NCI-H187 (cell line): Measurements from ENCODE around the gene FBXW5.

ENCODE experiments used
- DNase-seq, 2 experiments: peaks; one replicate each; lab custom pipeline; 2025; lab: John Stamatoyannopoulos, UW

Gene FBXW5

DNA sequence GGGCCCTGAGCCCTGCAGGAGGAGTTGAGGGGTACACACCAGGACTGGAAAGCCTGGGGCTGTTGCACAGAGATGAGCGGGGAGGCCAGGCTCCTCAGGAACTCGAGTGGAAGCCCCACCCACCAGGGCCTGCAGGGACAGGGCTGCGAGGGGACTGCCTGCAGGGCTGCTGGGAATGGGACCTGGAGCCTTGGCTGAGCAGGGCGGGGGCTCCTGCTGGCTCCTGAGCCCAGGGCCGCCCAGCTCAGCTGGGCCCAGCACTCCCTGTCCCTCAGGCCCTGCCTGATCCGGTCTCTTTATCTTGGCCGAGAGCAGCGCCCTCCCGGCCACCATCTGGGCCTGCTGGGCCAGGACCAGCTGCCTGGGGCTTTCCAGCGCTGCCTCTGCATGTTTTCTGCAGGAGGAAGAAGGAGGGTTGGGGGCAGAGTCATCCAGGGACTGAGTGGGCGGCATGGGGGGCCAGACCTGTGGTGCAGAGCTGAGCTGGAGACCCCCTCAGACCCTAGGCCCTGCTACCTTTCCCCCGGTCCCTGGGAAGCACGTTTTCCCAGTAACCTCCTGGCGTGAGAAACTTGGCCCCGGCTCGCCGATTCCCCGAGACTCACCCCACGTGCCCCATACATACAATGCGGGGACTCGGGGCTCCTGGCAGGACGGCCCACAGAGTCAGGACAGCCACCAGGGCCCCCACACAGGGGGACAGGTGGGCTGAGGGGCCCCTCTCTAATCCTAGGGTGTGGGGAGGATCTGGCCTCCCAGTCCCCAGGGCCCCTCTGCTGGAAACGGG lies 16.9 kb upstream of the FBXW5 start:
- DNase-seq, result no peak

DNA sequence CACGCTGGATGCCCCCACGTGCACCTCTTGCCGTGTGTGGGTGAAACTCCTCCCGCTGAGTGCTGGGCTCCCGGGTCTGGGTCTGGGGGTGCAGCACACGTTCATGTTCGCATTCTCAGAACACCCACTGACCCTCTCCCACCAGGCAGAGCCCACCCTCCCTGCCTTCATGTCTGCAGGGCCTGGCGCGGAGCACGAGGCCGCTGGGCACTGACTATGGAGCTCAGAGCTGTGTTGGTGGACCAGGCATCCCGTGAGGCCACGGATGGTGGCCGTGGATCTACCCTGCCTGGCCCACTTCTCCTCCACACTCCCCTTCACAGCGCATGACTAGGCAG lies 16.4 kb upstream of the FBXW5 start:
- DNase-seq, result no peak

DNA sequence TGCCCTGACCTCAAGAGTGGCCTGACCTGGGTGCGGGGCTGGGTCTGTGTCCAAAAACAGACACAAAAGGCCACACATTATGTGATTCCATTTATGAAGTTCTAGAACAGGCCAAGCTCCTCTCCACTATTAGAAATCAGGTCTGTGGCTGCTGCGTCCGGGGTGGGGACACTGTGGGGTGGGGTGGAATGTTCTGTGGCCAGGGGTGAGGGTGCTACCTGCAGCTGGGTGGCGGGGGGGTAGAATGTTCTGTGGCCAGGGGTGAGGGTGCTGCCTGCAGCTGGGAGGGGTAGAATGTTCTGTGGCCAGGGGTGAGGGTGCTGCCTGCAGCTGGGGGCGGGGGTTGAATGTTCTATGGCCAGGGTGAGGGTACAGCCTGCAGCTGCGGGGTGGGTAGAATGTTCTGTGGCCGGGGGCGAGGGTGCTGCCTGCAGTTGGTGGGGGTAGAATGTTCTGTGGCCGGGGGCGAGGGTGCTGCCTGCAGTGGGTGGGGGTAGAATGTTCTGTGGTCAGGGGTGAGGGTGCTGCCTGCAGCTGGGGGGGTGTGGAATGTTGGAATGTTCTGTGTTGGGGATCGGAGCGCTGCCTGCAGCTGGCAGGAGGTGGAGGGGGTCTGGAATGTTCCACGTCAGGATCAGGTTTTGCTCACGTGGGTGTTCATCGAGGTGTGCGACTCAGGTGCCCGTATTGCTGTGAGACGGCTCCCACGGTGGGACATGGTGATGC lies 15.8 kb upstream of the FBXW5 start:
- no peak for DNase-seq

- DNase-seq, result no peak
Measured at GRCh38 chr9:136958898-136959850, 14.6 kb upstream of the FBXW5 start.

DNA sequence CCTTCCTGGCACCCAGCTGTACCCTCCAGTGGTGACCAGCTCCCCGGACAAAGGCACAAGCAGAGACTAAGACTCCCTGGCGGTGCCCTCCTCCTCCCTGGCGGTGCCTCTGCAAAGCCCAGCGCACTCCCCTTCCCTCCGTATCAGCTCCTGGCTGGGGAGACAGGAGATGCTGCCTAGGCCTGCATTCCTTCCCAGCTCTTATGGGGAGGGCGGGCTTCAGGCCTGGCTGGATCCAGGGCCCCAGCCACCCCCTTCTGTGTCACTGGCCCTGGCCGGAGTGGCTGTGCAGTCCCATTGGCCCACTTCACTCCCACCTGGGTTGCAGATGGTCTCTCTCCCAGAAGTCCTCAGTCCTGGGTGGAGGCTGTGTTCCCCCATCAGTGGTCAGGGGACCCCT lies 13.9 kb upstream of the FBXW5 start:
- no peak for DNase-seq

GRCh38 chr9:136957901-136958300 lies 13.4 kb upstream of the FBXW5 start:
- no peak for DNase-seq

GRCh38 chr9:136957461-136957860 lies 12.9 kb upstream of the FBXW5 start:
- no peak for DNase-seq

DNA sequence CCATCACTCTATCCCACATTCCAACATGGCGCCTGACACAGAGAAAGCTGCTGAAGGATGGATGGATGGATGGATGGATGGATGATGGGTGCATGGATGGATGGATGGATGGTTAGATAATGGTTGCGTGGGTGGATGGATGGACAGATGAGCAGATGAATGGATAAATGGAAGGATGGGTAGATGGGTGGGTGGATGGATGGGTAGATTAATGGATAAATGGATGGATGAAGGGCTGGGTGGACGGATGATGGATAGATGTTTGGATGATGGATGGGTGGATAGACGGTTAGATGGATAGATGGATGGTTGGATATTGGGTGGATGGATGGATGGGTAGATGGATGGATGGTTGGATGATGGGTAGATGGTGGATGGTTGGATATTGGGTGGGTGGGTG lies 12.1 kb upstream of the FBXW5 start:
- DNase-seq, result no peak

DNA sequence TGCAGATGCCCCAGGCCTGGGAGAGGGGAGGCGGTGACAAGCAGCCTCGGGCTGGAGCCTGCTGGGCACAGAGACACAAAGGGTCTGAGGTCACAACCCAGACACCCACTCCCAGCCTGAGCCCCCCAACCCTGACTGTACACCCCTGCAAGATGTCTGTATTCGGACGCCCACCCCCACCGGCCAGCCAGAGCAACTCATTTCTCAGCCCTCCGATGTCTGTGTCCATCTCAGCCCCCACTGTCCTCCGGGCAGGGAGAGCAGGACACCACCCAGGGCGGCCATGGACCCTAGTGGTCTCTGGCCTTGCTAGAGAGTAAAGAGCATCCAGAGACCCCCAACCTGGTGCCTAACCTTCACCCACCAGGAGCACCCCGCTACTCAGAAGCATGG lies 11.4 kb upstream of the FBXW5 start:
- no peak for DNase-seq

GRCh38 chr9:136955202-136955942 lies 10.8 kb upstream of the FBXW5 start:
- no peak for DNase-seq

- no peak for DNase-seq
Measured at GRCh38 chr9:136954270-136955083, 9.9 kb upstream of the FBXW5 start.

GRCh38 chr9:136953771-136954269 lies 9.3 kb upstream of the FBXW5 start:
- no peak for DNase-seq

DNA sequence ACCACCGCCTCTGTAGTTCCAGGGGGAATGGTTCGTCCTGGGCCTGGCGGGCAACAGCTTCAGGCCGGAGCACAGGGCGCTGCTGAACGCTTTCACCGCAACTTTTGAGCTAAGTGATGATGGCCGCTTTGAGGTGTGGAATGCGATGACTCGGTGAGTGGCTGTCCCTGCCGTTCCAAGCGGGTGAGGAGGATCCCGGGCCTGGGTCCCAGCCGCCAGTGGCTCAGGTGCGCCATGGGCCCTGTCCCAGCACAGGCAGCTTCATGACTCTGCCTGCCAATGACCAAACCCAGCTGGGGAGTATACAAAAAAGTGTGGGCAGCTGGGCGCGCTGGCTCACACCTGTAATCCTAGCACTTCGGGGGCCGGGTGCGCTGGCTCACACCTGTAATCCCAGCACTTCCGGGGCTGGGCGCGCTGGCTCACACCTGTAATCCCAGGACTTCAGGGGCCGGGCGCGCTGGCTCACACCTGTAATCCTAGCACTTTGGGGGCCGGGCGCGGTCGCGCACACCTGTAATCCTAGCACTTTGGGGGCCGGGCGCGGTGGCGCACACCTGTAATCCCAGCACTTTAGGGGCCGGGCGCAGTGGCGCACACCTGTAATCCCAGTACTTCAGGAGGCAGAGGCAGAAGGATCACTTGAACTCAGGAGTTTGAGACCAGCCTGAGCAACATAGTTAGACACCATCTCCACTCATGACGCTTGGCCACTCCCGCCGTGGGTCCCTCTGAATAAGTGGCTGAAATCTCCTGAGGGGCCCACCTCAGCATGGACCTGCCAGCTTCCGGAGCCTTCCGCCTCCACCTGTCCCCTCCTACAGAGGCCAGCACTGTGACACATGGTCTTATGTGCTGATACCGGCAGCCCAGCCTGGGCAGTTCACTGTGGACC lies 8.6 kb upstream of the FBXW5 start:
- no peak for DNase-seq

GRCh38 chr9:136952321-136952850 lies 7.8 kb upstream of the FBXW5 start:
- no peak for DNase-seq

- no peak for DNase-seq
Measured at GRCh38 chr9:136951541-136952320, 7.2 kb upstream of the FBXW5 start, which contains the start of gene LCN12. Gene LCN12 (plus strand): TSS chr9:136952273. CDS start chr9:136952328, 55 bp downstream.

DNA sequence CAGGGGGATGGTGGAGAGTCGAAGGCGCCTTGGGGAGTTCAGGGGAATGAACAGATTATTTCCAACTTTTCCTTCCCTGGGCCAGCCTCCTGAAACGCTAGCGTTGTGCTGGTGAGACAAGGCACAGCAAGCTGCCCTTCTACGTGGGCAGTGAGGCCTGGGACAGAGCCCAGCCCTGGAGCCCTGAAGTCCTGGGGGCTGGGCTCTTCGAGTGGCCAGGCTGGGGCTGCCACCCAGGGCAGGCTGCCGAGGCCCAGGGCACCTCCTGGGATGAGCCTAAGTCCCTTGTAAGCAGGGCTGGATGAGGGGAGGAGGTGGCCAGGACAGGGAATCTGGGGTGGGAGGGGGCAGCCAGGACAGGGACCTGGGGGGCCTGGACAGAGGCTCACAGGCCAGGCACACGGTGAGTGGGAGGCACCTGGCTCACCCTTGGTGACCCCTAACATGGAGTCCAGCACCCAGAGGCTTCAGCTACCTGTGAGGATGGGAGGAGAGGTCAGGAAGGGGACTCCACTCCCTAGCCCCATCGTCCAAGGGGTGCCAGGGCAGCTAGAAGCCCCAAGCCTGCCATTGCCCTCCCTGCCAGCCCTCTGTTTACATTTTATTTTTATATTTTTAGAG lies 6.2 kb upstream of the FBXW5 start:
- no peak for DNase-seq

DNA sequence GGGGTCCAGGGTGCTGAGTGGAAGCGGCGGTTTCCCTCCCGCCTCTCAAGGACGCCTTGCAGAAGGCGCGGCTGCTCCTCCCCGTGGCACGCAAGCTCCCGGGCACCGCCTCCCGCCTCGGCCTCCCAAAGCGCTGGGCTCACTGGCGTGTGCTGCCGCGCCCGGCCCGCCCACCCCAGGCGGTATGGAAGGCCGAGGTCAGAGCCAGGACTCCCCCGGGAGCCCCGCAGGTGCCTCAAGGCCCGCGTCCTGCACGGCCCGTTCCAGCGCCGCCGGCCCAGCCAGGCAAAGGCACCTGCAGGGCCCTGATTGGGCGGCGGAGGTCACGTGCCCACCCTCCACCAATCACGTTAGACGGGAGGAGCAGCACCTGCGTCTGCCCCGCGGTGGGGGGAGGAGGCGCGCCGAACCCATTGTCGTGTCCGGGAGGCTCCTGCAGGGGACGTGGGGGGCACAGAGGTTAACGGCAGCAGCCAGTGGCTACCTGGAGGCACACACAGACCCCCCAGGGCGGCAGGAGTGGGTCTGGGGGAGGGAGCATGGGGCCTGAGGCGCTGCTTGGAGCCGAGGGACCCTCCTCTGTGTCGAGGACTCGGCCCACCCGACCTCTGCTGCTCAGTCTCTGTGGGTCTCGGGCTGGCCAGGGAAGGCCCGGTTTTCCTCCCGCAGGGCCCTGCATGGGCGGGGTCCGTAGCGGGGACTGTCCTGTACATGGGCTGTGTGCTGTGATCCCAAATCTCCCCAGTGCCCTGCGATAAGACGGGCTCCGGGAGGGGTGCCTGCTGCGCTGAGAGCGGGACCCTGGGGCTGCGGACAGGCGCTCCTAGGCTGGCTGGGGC lies 5.5 kb upstream of the FBXW5 start:
- peak; percentile 55 to 85 for DNase-seq
